Activated CD4-positive, alpha-beta T cell treated with anti-CD3 and anti-CD28 coated beads, Interleukin-2, amount 10 ng/mL, durations not matched to agents 24 days and 14 days (primary cell): ENCODE data around the gene BTBD6. TPM values are rescaled to one million over a fixed set of nuclear protein-coding genes. Genes with fewer than 3 reads are reported as not detected.
A peak's percentile ranks its signal among the peaks of the same experiment; 100 is the strongest.
"Not testable (repeated sequence)": the region's sequence is repeated elsewhere in the genome, so short reads cannot be mapped to it uniquely, and the experiment has no call there.

ENCODE experiments used
- DNase-seq: peaks from one replicate; pipeline ENCODE4 v3.0.0; 2022
- H3K27ac Mint-ChIP-seq: one replicate; pipeline ENCODE4 v1.8.0; 2022; ENCODE audit warnings: mild to moderate bottlenecking, mixed read lengths
- H3K27me3 Mint-ChIP-seq: one replicate; pipeline ENCODE4 v1.8.0; 2022; ENCODE audit warnings: mixed read lengths
- H3K36me3 Mint-ChIP-seq: one replicate; pipeline ENCODE4 v1.8.0; 2022; ENCODE audit warnings: low read depth, mild to moderate bottlenecking, mixed read lengths
- H3K4me1 Mint-ChIP-seq: one replicate; pipeline ENCODE4 v1.8.0; 2021; ENCODE audit warnings: mixed read lengths
- H3K4me3 Mint-ChIP-seq: one replicate; pipeline ENCODE4 v1.8.0; 2022; ENCODE audit warnings: mild to moderate bottlenecking, moderate library complexity, mixed read lengths
- H3K9me3 Mint-ChIP-seq: one replicate; pipeline ENCODE4 v1.8.0; 2021; ENCODE audit warnings: mixed read lengths
- intact Hi-C: fragments of 100-400 bp; cut with micrococcal nuclease; formaldehyde crosslinking; loops from one replicate; pipeline ENCODE4 v1.15.1; 2023
- total RNA-seq: library from RNA; stranded (reverse); gene quantifications from 2 replicates; pipeline ENCODE4 v1.2.3, GENCODE V29; 2022

BTBD6 gene
- total RNA-seq, 1 donor from 2014 or later = 39.8 TPM

GRCh38 chr14:105292826-105293711 lies 44.7 kb downstream of the BTBD6 start:
- peak overlapping the region; percentile 80 for H3K4me3 Mint-ChIP-seq
- H3K9me3 Mint-ChIP-seq = no peaks in the 10 kb centered on the region
- intact Hi-C loops = loop anchor here (5.0 to 10.0 kb wide), 2 partner anchors 201 to 228 kb away; partner anchors contain the start of gene GPR132
- peaks cover 7% of the 10 kb centered on the region for H3K36me3 Mint-ChIP-seq
- H3K27ac Mint-ChIP-seq = peak overlapping the region; percentile 99
- H3K27me3 Mint-ChIP-seq = no peaks in the 10 kb centered on the region
- peak; percentile 87 for DNase-seq
- H3K4me1 Mint-ChIP-seq = peaks cover 42% of the 10 kb centered on the region

- H3K4me1 Mint-ChIP-seq = peaks cover 43% of the 10 kb centered on the region
Observed at GRCh38 chr14:105294142-105294597, 45.8 kb downstream of the BTBD6 start.

GRCh38 chr14:105297311-105297710 lies 49.0 kb downstream of the BTBD6 start:
- H3K4me1 Mint-ChIP-seq = peaks cover 40% of the 10 kb centered on the region
- not testable (repeated sequence) for H3K27ac Mint-ChIP-seq, H3K9me3 Mint-ChIP-seq, DNase-seq, H3K27me3 Mint-ChIP-seq, H3K4me3 Mint-ChIP-seq
- intact Hi-C loops = loop anchor here (10.0 kb wide), 1 partner anchor 233 kb away; the partner anchor contains the start of gene GPR132
- peaks cover 14% of the 10 kb centered on the region for H3K36me3 Mint-ChIP-seq

More at GRCh38 chr14:105294142-105294597, 45.8 kb downstream of the BTBD6 start:
- H3K9me3 Mint-ChIP-seq = no peaks in the 10 kb centered on the region
- H3K27ac Mint-ChIP-seq = peak overlapping the region; percentile 99
- H3K36me3 Mint-ChIP-seq = peaks cover 9% of the 10 kb centered on the region
- no peaks in the 10 kb centered on the region for H3K27me3 Mint-ChIP-seq
- peak overlapping the region; percentile 80 for H3K4me3 Mint-ChIP-seq
- peak; percentile 94 for DNase-seq
- intact Hi-C loops = loop anchor here (5.0 to 10.0 kb wide), 2 partner anchors 202 to 229 kb away; partner anchors contain the start of gene GPR132

- H3K9me3 Mint-ChIP-seq = no peaks in the 10 kb centered on the region
- peak overlapping the region; percentile 87 for H3K27ac Mint-ChIP-seq
- intact Hi-C loops = loop anchor here (2.0 to 10.0 kb wide), 2 partner anchors 235 to 279 kb away; partner anchors contain the start of genes CDCA4 and GPR132
- H3K4me1 Mint-ChIP-seq = peaks cover 24% of the 10 kb centered on the region
- H3K36me3 Mint-ChIP-seq = peaks cover 9% of the 10 kb centered on the region
- no peak for DNase-seq
- H3K27me3 Mint-ChIP-seq = no peaks in the 10 kb centered on the region
- H3K4me3 Mint-ChIP-seq = peak overlapping the region; percentile 91
Observed at GRCh38 chr14:105299654-105300541, 51.6 kb downstream of the BTBD6 start.

Other genes with a start within 250 kb of the BTBD6 start
- gene CDCA4, start 227.4 kb upstream of the BTBD6 start, total RNA-seq = 64.6 and 66.3 TPM in 2 replicates
- gene GPR132, start 183.1 kb upstream of the BTBD6 start, total RNA-seq = 25.8 and 31.5 TPM in 2 replicates
- gene JAG2, start 79.8 kb upstream of the BTBD6 start, total RNA-seq = 9.7 and 11.2 TPM in 2 replicates
- gene NUDT14, start 67.2 kb upstream of the BTBD6 start, total RNA-seq = 8.3 and 9.1 TPM in 2 replicates
- gene BRF1, start 52.5 kb downstream of the BTBD6 start, total RNA-seq = 42.4 and 46.6 TPM in 2 replicates
- 31.5 and 33.9 TPM in 2 replicates for gene PACS2, start 66.2 kb downstream of the BTBD6 start, total RNA-seq
- gene TEX22, start 150.0 kb downstream of the BTBD6 start, total RNA-seq = 5.7 and 6.4 TPM in 2 replicates
- 187 and 192 TPM in 2 replicates for gene MTA1, start 171.3 kb downstream of the BTBD6 start, total RNA-seq
- 0.37 and 0.43 TPM in 2 replicates for gene CRIP2, start 226.3 kb downstream of the BTBD6 start, total RNA-seq
- gene CRIP1, start 238.4 kb downstream of the BTBD6 start, total RNA-seq = 99.3 and 110 TPM in 2 replicates
- gene TEDC1, start 242.7 kb downstream of the BTBD6 start, total RNA-seq = 41.4 and 43.3 TPM in 2 replicates